K562 (cell line): ENCODE measurements around the gene ADGRD1. TPM values are rescaled to one million over a fixed set of nuclear protein-coding genes. Genes with fewer than 3 reads are reported as not detected.

Experiments used
- ATAC-seq: fragments of 200-7000 bp; cut with Tn5 transposase; 3 replicates; pipeline ENCODE4 v1.9.1; 2020; ENCODE audit warnings: moderate library complexity
- BruUV-seq: library from RNA; stranded (reverse); fragments of 400-500 nt; replicated peaks from 2 replicates; lab custom pipeline; 2021; lab: Mats Ljungman, UMichigan
- CTCF ChIA-PET: fragments of 300-600 bp; formaldehyde crosslinking; extraction: SDS; loops from one replicate; lab custom pipeline; 2021; ENCODE audit warnings: low intra/inter-chr PET ratio; lab: Yijun Ruan, JAX
- POLR2A ChIA-PET: fragments of 300-600, 350-650 bp; sonication (Branson Sonifier 250); formaldehyde crosslinking; extraction: SDS; loops from one replicate; lab custom pipeline; 2021; ENCODE audit warnings: antibody characterized with exemption, inconsistent platforms; lab: Yijun Ruan, JAX
- DNase-seq, 4 experiments: peaks; one replicate each; pipeline versions ENCODE4 v3.0.0 to v3.0.0-alpha.2; 2011 to 2018; ENCODE audit warnings: low spot score in 3 of 4, mixed read lengths in 3 of 4; ENCODE audit errors: extremely low read depth in 1 of 4
- FAIRE-seq: peaks from 2 replicates; lab custom pipeline; 2011; peaks lifted over from hg19 to GRCh38; lab: Jason Lieb, UNC
- H2AFZ ChIP-seq: 2 replicates; pipeline ENCODE4 v1.6.0; 2011; ENCODE audit warnings: low read depth, low read length, control low read depth, inconsistent platforms
- H3K27ac ChIP-seq: fragments of 200-600 bp; 3 replicates; pipeline ENCODE4 v1.8.0; 2011; ENCODE audit warnings: low read depth, mild to moderate bottlenecking, control low read depth, inconsistent platforms, low read length, moderate library complexity, mixed read lengths; ENCODE audit errors: extremely low read depth
- H3K27me3 ChIP-seq, 2 experiments: fragments of 300-600 bp in 1 of 2; 2 replicates in 1 of 2; 3 replicates in 1 of 2; pipeline versions ENCODE4 v1.6.0 to v1.8.0; 2011; ENCODE audit warnings: inconsistent platforms in 2 of 2, low read length in 2 of 2, mild to moderate bottlenecking in 1 of 2, mixed read lengths in 1 of 2, moderate library complexity in 1 of 2; ENCODE audit not compliant: control insufficient read depth in 2 of 2, insufficient read depth in 2 of 2
- H3K36me3 ChIP-seq: fragments of 300-600 bp; 3 replicates; pipeline ENCODE4 v1.8.0; 2011; ENCODE audit warnings: mild to moderate bottlenecking, low read length, inconsistent platforms; ENCODE audit not compliant: control insufficient read depth, insufficient read depth
- H3K4me1 ChIP-seq, 2 experiments: fragments of 200-600 bp in 1 of 2; replicated peaks in 1 of 2; 2 replicates in 1 of 2; 3 replicates in 1 of 2; pipeline versions ENCODE4 v1.5.1 to v1.8.0; 2011; ENCODE audit warnings: inconsistent platforms in 2 of 2, low read length in 2 of 2, mild to moderate bottlenecking in 1 of 2, mixed read lengths in 1 of 2, moderate library complexity in 1 of 2; ENCODE audit not compliant: control insufficient read depth in 2 of 2, insufficient read depth in 2 of 2
- H3K4me2 ChIP-seq: 2 replicates; pipeline ENCODE4 v1.6.1; 2011; ENCODE audit warnings: low read length, control low read depth, inconsistent platforms, mixed read lengths; ENCODE audit not compliant: insufficient read depth
- H3K4me3 ChIP-seq: fragments of 200-600 bp; sonication (generic), shearing (Covaris generic); 2 replicates; pipeline ENCODE4 v1.5.1; 2016; ENCODE audit warnings: control low read depth, inconsistent platforms
- H3K79me2 ChIP-seq: fragments of 200-600 bp; 3 replicates; pipeline ENCODE4 v1.8.0; 2011; ENCODE audit warnings: low read length, inconsistent platforms; ENCODE audit not compliant: control insufficient read depth, insufficient read depth
- H3K9ac ChIP-seq, 2 experiments: 2 replicates each; pipeline versions ENCODE4 v1.6.0 to v1.6.1; 2011; ENCODE audit warnings: low read depth in 2 of 2, low read length in 2 of 2, control low read depth in 1 of 2, inconsistent platforms in 1 of 2, mild to moderate bottlenecking in 1 of 2, mixed read lengths in 1 of 2; ENCODE audit not compliant: insufficient read depth in 1 of 2
- H3K9me1 ChIP-seq: one replicate; pipeline ENCODE4 v1.6.0; 2011; ENCODE audit warnings: inconsistent platforms, mild to moderate bottlenecking, low read length, moderate library complexity; ENCODE audit not compliant: control insufficient read depth, insufficient read depth
- H3K9me3 ChIP-seq: replicated peaks from 2 replicates; pipeline ENCODE4 v1.5.1; 2011; ENCODE audit warnings: low read depth, low read length, inconsistent platforms; ENCODE audit not compliant: control insufficient read depth, insufficient read depth
- H4K20me1 ChIP-seq: replicated peaks from 2 replicates; pipeline ENCODE4 v1.6.1; 2011; ENCODE audit warnings: low read length, inconsistent platforms, mixed read lengths; ENCODE audit not compliant: control insufficient read depth, insufficient read depth
- BRF1 ChIP-seq: IDR thresholded peaks from 3 replicates; pipeline ENCODE4 v1.6.1; 2011; ENCODE audit warnings: borderline replicate concordance, mild to moderate bottlenecking; ENCODE audit not compliant: insufficient read length; ENCODE audit errors: extremely low read depth
- CBX2 ChIP-seq: fragments of 200-600 bp; sonication (generic); IDR thresholded peaks from one replicate; pipeline ENCODE4 v1.6.1; 2012; ENCODE audit warnings: mild to moderate bottlenecking, low read length, inconsistent platforms; ENCODE audit not compliant: insufficient read depth, poor library complexity, severe bottlenecking
- EHMT2 ChIP-seq: fragments of 450-650 bp; IDR thresholded peaks from 2 replicates; pipeline ENCODE4 v1.6.1; 2018; ENCODE audit warnings: antibody characterized with exemption
- ELF1 ChIP-seq: fragments of 200-800 bp; sonication (Bioruptor generic); IDR thresholded peaks from 2 replicates; pipeline ENCODE4 v1.6.1; 2016; ENCODE audit warnings: missing genetic modification characterization, missing compliant biosample characterization
- MYBL2 ChIP-seq, 2 experiments: fragments of 450-650 bp in 1 of 2; sonication (generic) in 1 of 2; formaldehyde crosslinking in 1 of 2; IDR thresholded peaks; 2 replicates each; pipeline versions ENCODE4 v1.6.1 to v1.8.1; 2017 to 2022; ENCODE audit warnings: borderline replicate concordance in 1 of 2, inconsistent platforms in 1 of 2, low read depth in 1 of 2, mild to moderate bottlenecking in 1 of 2, missing genetic modification reagents in 1 of 2, moderate library complexity in 1 of 2
- NFYB ChIP-seq: IDR thresholded peaks from 2 replicates; pipeline ENCODE4 v1.6.1; 2011; ENCODE audit warnings: mild to moderate bottlenecking, moderate library complexity; ENCODE audit not compliant: insufficient read length; ENCODE audit errors: extremely low read depth
- ZBTB33 ChIP-seq: sonication (generic); formaldehyde crosslinking; IDR thresholded peaks from 2 replicates; pipeline ENCODE4 v1.8.1; 2023; ENCODE audit warnings: mild to moderate bottlenecking, missing genetic modification reagents
- ZNF3 ChIP-seq: fragments of 250-450 bp; sonication (Bioruptor Pico); IDR thresholded peaks from 2 replicates; pipeline ENCODE4 v1.5.0; 2021; ENCODE audit warnings: mild to moderate bottlenecking, moderate library complexity
- WGBS: fragments of 100-300 bp; shearing (Covaris generic); methylation state at CpG from one replicate; pipeline ENCODE4 v1.1.6; 2016; ENCODE audit warnings: low coverage, mixed read lengths; ENCODE audit not compliant: insufficient coverage; ENCODE audit errors: missing lambda C conversion rate; 5-methylcytosine and 5-hydroxymethylcytosine counted together
- in situ Hi-C: fragments of 300-500 bp; cut with MboI; formaldehyde crosslinking; loops from 4 replicates; pipeline ENCODE4 v1.15.0; 2018; ENCODE audit warnings: inconsistent platforms, mixed read lengths
- intact Hi-C: fragments of 100-400 bp; cut with micrococcal nuclease; formaldehyde crosslinking; loops from 2 replicates; pipeline ENCODE4 v1.14.2; 2022
- polyA plus RNA-seq, 8 experiments: library from polyadenylated mRNA; depleted of rRNA in 4 of 8; stranded (reverse) in 5 of 8; unstranded in 3 of 8; fragments of >200 nt; fragmentation: Nextera tagmentation in 2 of 8; fragmentation: Illumina TruSeq in 1 of 8; extraction: Ambion mirVana in 2 of 8; extraction: Trizol in 1 of 8; gene quantifications; 2 replicates each; pipeline versions ENCODE4 v1.2.1 to v1.2.3, GENCODE V29; 2011 to 2014; ENCODE audit warnings: inconsistent platforms in 1 of 8, missing spikeins in 1 of 8
- total RNA-seq, 7 experiments: library from RNA; depleted of rRNA in 6 of 7; stranded (reverse); fragments of >200 nt in 6 of 7; fragmentation: Illumina TruSeq in 2 of 7; extraction: Trizol in 2 of 7; gene quantifications; 2 replicates each; pipeline versions ENCODE4 v1.2.1 to v1.2.3, GENCODE V29; 2011 to 2021; ENCODE audit warnings: low replicate concordance in 1 of 7

The ADGRD1 gene
- total and polyA plus RNA-seq, 9 of the 15 experiments (the other 6 are each of a cell fraction or from before 2014, with no cell fraction given): 1.7 to 11.7 (median 3.3) TPM

GRCh38 chr12:131015581-131016337 is 62.1 kb downstream of the ADGRD1 start:
- WGBS: 42% methylated on average over 14 of the region's 15 CpGs
- Histone ChIP-seq H2AFZ (no peak overlapping the region), H3K4me2 (no peak overlapping the region), H3K36me3 (no peaks in the 10 kb centered on the region; the same call in 2 of the 3 replicates), H3K9me1 (no peaks in the 10 kb centered on the region), H3K4me3 (no peak overlapping the region), H3K27ac (no peak overlapping the region), H3K27me3 (peaks cover 0 to 24% of the 10 kb centered on the region in 2 experiments; a peak in 3 of 5 replicates), H4K20me1 (no peaks in the 10 kb centered on the region; the same call in none of the 2 replicates), H3K9ac (no peak overlapping the region), H3K4me1 (peaks cover 4 to 12% of the 10 kb centered on the region in 2 experiments; a peak in 2 of 5 replicates), H3K9me3 (no peaks in the 10 kb centered on the region), H3K79me2 (no peaks in the 10 kb centered on the region)
- in situ Hi-C loops: no loop called here
- no peak for FAIRE-seq
- intact Hi-C loops: no loop called here
- ChIA-PET CTCF (no interaction called here), POLR2A (interaction anchor here (0.5 to 1.1 kb wide), 2 partner anchors 40 to 69 kb away, joined by 4 read pairs; no protein-coding TSS in a partner anchor)
- no peak for TF ChIP-seq ELF1 (tag)
- no peak for TF ChIP-seq NFYB
- no peak for TF ChIP-seq CBX2
- no peak for TF ChIP-seq BRF1
- TF ChIP-seq EHMT2: no peak
- TF ChIP-seq MYBL2 (IDR thresholded peaks at IDR 0.05; ENCODE audit: low read depth): no peak
- TF ChIP-seq MYBL2 (CRISPR knock-in tag; IDR thresholded peaks at IDR 0.05; ENCODE audit: borderline replicate concordance): no peak
- no peak for TF ChIP-seq ZBTB33 (CRISPR knock-in tag)
- no peak for TF ChIP-seq ZNF3 (CRISPR knock-in tag)
- DNase-seq: no peak
- no peak for ATAC-seq
- no TSS peak for BruUV-seq
